Left ventricle myocardium superior (tissue), 1 donor: ENCODE data around the gene DIP2C. TPM values are rescaled to one million over a fixed set of nuclear protein-coding genes. Genes with fewer than 3 reads are reported as not detected.
"Not testable (repeated sequence)": the region's sequence is repeated elsewhere in the genome, so short reads cannot be mapped to it uniquely, and the experiment has no call there.

Source experiments
- ATAC-seq: fragments of 200-7000 bp; cut with Tn5 transposase; one replicate; pipeline ENCODE4 v1.9.1; 2020; ENCODE audit warnings: mild to moderate bottlenecking, moderate library complexity
- DNase-seq: peaks from one replicate; pipeline ENCODE4 v3.0.0-alpha.2; 2020
- intact Hi-C: fragments of 100-400 bp; cut with micrococcal nuclease; formaldehyde crosslinking; loops from one replicate; pipeline ENCODE4 v1.11.0; 2022
- total RNA-seq: library from RNA; stranded (reverse); fragmentation: NEBNext Ultra II Directional; extraction: Animal tissue kit (Norgen Biotek cat#: 25700); gene quantifications from one replicate; pipeline ENCODE4 v1.2.1, GENCODE V29; 2021
- donor health status: DM: no; HTN: yes; CAD: no; lungs with severe emphysema.

DIP2C gene
- total RNA-seq, 1 donor from 2014 or later = 32.6 TPM

DNA sequence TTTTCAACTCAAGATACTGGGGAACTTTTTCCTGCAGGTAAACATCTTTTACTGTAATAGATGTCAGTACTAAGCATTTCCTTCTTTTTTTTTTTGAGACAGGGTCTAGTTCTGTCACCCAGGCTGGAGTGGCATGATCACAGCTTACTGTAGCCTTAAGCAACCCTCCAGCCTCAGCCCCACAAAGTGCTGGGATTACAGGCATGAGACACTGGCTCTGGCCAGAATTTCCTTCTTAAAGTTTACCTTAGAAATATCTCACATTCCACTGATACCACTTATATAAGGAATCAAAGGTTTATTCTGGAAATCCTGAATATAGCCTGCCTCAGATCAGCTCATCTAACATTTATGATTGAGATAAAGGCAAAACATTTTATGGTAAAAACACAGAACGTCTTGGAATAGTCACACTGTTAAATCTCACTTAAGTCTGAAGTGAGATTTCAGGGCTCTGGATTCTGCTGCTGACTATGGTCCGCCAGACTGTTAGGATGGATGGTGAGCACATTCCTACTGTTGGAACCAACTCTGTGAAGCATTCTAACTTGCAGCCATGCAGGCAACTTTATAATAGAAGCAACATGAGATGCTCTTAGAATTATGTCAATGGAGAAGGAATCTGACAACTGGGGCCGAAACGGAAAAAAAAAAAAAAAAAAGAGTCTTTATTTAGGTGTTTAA is 402.3 kb downstream of the DIP2C start:
- ATAC-seq = no peak
- intact Hi-C loops = no loop called here
- DNase-seq = no peak

DNA sequence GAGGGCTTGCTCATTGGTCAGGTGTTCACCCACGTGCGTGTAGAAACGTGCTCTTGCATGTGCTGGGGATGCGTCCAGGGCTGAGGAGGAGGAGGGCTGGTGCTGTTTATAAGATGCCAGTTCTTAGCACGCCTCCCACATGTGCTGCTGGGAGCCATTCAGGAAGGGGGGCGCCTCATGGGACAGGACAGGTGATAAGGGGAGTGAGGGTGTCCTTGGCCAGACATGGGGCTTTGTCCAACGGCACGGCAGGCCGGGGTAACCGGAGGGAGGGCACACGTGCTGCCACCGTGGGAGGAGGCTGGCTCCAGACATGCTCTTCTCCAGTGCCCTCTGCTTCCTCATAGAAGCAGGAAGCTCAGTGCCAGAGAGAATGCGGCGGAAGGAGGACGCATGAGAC is 404.3 kb downstream of the DIP2C start:
- DNase-seq (no peak), ATAC-seq (peak; percentile 62)
- intact Hi-C loops = no loop called here

DNA sequence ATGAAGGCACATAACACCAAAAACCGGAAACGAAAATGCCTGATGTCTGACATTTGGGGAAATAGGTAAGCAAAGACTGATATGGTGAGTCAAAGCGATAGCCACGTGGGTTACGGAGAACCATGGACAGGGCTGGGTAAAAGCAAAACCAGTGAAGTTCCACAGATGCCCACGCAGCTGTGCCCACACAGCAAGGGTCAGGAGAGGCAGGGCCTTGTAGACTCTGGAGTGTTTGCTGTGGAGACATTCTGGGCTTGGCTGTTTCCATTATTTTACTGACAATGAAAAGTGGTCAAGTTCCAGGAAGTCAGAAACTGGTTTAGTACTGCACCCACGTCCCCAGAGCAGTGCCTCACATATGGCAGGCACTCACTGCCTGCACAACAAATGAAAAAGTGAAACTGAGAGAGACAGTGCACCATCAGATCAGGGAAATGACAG is 405.5 kb downstream of the DIP2C start:
- DNase-seq = no peak
- intact Hi-C loops = no loop called here
- ATAC-seq = no peak

DNA sequence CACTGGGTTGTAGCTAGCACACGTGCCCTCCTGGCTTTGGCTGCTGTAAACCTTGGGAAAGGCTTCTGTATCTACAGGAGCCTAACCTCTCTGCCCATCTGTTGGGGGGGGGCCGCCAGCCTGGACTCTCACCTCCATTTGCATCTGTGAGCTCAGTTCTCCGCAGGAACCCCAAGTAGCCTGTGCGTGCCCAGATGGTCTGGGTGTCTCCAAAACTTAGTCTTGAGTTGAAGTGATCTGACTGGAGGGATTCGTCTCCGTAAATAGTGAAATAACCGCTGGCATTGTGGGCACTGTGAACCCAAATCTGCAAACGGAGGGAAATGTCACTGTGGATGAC is 406.4 kb downstream of the DIP2C start:
- intact Hi-C loops = no loop called here

DNA sequence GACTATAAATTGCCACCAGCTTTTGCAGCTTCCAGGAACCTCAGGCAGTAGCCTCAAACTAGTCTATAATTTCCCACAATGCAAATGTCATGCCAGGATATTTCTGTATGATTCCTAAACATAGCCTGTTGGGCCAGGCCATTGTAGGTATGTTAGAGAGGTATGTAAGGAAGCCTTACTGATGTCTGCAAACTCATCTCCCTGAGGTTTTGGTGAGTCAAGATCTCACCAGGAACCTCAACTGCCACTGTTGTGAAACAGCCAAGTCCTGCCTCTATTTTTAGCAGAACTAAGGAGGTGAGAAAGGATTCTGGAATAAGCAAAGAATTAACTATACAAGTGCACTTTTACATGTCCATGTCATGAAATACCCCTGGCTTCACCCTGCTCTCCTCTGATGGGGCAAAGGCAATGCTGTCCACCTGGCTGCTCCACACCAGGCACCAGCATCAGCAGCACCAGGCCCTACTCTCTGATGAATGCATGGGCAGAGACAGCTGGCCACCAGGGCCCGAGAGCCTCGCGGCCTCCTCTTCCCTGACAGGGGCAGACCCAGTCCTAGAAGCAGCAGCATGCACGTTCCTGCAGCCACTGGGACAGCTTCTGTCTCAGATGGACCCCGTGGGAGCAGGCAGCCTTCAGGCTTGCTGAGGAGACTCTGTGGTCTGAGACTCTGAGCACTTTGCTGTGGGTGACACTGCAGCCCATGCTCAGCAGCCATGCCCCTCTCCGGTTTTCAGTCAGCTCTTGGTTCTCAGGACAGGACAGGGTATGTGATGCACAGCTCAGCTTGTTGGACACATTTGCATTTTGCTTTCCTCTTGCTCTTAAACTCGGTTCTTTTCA is 407.0 kb downstream of the DIP2C start:
- ATAC-seq (no peak), DNase-seq (no peak)
- intact Hi-C loops = no loop called here

More for the DNA sequence above, 406.4 kb downstream of the DIP2C start:
- ATAC-seq (no peak), DNase-seq (no peak)

DNA sequence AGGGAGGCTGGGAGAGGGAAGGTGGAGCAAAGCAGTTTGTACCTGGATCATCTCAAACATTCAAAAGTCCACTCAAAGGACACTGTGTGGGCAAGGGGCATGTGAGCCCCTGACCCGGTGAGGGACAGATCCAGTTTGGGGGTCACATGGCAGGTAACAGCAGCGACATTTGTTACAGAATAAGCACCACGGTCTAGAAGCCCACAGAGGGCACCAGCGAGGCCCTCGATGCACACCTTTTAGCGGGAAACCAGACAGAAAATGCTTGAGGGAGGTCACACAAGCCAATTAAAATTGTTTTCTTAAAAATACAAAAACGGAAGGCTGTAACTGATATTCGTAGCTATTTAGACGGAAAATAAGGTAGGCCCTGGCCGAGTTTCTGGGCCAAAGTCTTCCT is 409.8 kb downstream of the DIP2C start:
- intact Hi-C loops = no loop called here
- ATAC-seq (no peak), DNase-seq (no peak)

DNA sequence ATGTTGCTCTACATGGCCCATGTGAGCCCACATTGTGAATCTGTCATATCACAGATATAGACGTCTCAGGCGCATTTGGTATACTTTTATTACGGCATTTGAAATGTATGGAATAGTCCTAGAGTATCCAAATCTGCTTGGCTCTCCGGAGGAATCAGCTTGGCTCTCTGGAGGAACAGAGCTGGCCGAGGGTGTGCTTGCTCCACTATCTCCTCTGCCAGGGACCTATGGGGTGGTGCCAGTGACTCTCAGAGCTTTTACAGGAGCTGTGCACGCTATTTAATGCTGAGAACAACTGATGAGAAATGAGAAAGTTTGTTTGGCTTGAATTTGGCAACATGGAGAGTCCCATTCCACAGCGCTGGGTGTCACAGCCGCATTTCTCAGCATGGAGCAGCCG is 410.2 kb downstream of the DIP2C start:
- no peak for DNase-seq
- ATAC-seq = peak; percentile 78
- intact Hi-C loops = no loop called here

DNA sequence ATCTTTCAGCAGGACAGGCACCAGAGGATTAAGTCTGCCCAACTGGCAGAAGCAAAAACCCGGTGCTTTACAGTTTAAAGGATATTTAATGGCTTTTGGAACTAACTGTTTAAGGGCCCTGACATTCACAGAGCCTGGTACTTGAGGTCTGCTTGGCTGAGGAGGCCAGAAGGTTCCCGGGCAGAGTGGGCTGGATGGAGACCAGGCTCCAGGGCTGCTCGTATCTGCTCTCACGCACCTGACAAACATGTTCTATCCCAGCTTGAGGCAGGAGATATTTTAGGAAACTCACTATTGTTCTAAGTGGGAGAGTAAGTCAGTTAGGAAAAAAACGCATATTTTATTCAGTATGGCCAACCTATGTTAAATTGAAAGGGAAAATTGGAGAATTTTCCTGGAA is 410.8 kb downstream of the DIP2C start:
- intact Hi-C loops = no loop called here
- ATAC-seq = peak; percentile 89
- no peak for DNase-seq

DNA sequence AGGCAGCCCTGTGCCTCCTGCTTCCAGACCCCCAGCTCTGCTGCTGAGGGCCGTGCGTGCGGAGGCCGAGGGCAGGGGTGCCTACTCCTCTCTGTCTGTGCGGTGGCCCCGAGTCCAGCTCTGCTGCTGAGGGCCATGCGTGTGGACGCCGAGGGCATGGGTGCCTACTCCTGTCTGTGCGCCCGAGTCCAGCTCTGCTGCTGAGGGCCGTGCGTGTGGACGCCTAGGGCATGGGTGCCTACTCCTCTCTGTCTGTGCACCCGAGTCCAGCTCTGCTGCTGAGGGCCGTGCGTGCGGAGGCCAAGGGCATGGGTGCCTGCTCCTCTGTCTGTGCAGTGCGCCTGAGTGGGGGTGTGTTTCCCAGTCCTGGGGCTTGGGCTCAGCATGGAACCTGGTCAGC is 411.5 kb downstream of the DIP2C start:
- no peak for ATAC-seq
- intact Hi-C loops = no loop called here
- DNase-seq = no peak

DNA sequence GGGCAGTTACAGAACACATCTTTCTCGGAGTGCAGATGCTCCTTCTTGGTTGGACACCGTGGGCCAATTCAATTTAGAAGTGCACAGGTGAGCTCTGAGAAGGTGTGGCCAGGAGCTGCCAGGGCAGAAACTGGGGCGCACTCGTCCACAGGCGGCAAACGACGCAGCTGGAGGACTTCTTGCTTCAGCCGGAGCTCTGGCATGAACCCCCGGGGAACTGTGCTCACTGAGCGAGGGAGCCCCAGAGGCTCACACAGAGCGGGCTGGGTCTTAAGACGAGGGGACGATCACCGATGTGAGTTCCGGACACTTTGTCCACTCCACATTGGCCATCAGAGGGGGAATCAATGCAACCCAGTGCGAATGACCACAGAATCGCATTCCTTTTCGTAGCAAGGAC is 413.8 kb downstream of the DIP2C start:
- DNase-seq (no peak), ATAC-seq (no peak)
- intact Hi-C loops = no loop called here

DNA sequence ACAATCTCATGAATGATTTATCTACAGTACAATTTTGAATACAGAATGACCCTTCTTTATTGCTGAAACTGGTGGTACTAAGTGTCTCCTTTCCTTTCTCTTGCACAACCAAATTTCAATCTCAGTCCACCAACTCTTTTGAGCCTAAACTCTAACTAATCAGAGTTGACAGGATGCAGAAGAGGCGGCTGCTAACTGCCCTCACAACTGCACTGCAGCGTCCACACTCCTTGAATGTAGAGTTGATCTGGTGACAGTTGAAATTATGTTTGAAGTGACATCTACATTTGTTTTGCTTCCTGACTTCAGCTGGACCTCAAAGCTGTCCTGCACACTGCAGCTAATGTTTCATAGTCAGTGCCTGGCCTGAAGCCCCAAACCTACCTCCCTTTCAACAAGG is 414.6 kb downstream of the DIP2C start:
- no peak for ATAC-seq
- intact Hi-C loops = no loop called here
- no peak for DNase-seq

DNA sequence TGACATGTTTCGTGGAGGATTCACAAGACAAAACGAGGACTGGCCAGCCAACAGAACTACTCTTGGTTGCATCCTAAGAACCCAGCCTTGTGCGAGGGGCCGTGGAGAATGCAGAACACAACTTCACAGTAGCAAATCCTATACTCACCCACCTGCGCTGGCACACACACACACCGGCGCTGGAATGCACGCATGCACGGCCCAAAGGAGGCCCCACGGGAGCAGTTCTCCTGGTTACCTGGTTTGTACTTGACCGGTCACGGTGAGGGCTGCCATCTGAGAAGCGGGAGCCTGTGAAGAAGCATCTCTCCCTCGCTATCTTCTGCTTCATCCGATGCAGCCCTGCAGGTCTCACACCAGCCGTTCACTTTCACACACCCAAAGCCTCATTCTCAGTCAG is 416.4 kb downstream of the DIP2C start:
- DNase-seq = no peak
- intact Hi-C loops = no loop called here
- ATAC-seq = no peak

DNA sequence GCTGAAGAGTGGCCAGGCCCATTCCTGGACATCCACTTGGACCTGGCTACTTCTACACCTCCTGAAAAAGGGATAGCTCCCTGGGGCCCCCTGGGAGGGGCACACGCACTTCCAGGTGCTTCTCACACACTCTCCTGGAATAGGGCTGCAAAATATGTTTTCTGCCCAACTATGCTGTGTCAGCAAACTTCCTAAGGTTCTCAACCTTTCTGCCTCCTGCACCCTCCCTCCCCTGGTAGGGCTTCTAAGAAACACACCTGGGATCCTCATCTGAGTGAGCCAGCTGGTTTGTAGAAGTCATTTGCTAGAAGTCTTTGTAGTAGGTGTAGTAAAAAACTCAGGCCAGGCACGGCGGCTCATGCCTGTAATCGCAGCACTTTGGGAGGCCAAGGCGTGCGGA is 417.7 kb downstream of the DIP2C start:
- intact Hi-C loops = no loop called here
- no peak for DNase-seq
- no peak for ATAC-seq

DNA sequence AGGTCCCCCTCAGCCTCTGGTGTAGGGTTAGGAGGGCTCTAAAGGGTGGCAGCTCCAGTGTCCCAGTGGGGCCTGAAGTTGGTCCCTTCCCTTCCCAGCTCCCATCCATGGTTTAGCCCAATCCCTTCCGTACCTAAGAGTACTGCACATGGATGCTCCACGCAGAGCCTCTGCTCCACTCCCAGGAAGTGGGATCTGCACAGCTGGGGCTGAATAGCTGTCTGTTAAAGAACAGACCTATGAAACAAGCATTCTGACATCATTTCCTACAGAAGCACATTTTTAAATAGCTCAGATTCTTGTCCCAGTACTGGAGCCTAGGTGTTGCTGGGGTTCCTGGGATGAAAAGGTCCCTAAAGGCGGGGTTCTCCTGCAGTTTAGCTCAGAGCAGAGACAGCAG is 418.3 kb downstream of the DIP2C start:
- intact Hi-C loops = no loop called here
- no peak for DNase-seq
- no peak for ATAC-seq

DNA sequence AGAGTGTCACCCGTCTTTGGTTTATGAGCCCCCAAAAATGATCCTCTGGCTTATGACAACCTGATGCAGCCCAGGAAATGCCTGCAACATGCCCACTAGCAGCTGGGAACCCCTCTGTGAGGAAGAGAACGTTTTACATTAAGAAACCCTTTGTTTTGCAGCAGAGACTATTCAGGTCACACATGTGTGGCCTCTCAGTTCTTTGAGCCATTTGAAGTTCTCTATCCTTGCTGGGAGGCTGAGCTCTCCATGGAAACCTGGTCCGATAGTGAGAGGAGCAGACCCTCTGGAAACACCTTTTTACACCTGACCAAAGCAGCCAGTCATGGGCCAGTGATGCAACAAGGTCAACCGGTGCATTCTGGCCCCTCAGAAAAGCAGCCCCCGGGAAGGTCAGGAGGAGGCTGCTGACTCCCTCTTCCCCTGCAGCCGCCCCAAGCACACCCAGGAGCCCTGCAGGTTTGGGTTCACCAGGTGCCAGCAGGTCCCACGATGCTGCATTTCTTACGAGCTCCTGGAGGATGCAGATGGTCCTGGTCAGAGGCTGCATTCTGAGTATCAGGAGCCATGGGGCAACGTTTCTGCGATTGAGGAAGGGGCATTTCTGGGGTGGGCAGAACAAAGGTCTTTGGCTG is 419.9 kb downstream of the DIP2C start:
- DNase-seq (no peak), ATAC-seq (no peak)
- intact Hi-C loops = no loop called here

DNA sequence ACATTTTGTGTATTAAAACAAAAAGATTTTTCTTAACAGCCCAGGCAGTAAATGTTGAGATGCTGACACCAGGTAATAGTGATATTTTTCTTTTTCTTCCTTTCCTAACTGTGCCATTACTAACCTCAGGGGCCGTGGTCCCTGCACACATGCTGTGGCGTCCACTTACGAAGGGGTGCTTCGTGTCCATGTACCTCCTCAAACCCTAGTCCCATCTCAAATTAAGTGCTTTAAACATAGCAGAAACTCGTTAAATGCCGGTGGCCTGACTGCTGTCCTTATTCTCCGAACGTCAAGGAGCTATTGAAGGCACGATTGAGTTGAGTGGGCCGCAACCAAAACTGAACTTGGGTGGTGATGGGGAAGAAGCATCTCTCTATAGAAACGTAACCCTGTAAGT is 421.8 kb downstream of the DIP2C start:
- intact Hi-C loops = no loop called here
- DNase-seq = no peak
- ATAC-seq = no peak

DNA sequence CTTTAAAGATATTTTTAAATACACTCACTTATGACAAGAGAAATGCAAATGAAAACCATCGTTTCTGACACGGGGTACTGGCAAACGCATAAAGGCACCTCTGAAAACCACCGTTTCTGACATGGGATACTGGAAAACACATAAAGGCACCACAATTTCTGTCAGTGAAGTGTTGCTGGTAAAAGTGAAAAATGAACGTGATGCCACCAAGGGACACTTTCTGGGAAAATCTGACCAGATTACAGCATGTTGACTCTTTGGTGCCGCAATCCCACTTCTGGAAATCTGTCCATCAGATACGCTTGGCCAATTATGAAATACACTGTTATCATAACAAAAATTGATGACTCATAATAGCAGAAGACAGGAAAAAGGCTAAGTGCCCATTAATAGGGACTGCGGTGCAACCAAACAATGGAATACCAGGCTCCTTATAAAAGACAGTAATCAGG is 422.5 kb downstream of the DIP2C start:
- DNase-seq = no peak
- intact Hi-C loops = no loop called here
- no peak for ATAC-seq

DNA sequence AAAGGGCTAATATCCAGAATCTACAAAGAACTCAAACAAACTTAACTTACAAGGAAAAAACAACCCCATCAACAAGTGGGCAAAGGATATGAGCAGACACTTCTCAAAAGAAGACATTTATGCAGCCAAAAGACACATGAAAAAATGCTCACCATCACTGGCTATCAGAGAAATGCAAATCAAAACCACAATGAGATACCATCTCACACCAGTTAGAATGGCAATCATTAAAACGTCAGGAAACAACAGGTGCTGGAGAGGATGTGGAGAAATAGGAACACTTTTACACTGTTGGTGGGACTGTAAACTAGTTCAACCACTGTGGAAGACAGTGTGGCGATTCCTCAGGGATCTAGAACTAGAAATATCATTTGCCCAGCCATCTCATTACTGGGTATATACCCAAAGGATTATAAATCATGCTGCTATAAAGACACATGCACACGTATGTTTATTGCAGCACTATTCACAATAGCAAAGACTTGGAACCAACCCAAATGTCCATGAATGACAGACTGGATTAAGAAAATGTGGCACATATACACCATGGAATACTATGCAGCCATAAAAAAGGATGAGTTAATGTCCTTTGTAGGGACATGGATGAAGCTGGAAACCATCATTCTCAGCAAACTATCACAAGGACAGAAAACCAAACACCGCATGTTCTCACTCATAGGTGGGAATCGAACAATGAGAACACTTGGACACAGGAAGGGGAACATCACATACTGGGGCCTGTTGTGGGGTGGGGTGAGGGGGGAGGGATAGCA is 423.5 kb downstream of the DIP2C start:
- DNase-seq, intact Hi-C loops, ATAC-seq: not testable (repeated sequence)

DNA sequence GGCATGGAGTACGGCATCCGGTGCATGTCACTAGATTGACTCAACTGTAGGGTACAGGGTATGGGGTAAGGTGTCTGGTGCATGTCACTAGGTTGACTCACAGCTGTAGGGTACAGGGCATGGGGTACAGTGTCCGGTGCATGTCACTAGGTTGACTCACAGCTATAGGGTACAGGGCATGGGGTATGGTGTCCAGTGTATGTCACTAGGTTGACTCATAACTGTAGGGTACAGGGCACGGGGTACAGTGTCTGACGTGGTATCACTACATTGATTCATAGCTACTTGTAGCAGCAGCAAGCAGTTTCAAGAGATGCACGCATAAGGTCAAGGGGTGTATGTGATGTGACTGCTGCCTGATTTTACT is 424.4 kb downstream of the DIP2C start:
- DNase-seq, ATAC-seq, intact Hi-C loops: not testable (repeated sequence)
